NOMO-1 (cell line): Measurements from ENCODE around the gene FAM169A.
"Not testable (repeated sequence)": the region's sequence is repeated elsewhere in the genome, so short reads cannot be mapped to it uniquely, and the experiment has no call there.

Experiments used
- DNase-seq, 2 experiments: peaks; one replicate each; lab custom pipeline; 2025; ENCODE audit not compliant: unreplicated experiment in 2 of 2; lab: John Stamatoyannopoulos, UW

The FAM169A gene

DNA sequence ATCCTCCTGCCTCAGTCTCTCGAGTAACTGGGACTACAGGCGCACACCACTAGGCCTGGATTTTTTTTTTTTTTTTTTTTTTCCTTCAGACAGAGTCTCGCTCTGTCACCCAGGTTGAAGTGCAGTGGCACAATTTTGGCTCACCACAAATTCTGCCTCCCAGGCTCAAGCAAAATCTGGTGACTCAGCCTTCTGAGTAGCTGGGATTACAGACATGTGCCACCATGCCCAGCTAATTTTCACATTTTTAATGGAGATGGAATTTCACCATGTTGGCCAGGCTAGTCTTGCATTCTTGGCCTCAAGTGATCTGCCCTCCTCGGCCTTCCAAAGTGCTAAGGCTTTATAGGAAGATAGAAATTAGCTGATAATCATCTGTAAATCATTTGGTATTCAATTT lies 55.3 kb downstream of the FAM169A start:
- DNase-seq = no peak

DNA sequence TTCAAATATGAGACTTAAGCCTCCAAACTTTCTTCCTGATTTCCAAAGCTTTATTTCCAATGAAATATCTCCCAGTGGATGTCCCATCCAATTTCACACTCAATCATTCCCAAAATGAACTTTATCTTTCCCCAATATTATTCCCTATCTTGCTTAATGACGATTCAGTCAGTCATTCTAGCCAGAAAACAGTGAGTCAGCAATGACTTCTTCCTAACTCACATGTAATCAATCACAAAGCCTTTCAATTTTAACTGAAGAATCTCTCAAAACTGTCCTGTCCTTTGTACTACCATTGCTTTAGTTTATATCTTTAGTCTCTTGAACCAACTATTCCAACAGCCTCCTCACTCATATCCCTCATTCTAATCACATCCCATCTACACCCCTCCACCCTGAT lies 64.2 kb downstream of the FAM169A start:
- no peak for DNase-seq

DNA sequence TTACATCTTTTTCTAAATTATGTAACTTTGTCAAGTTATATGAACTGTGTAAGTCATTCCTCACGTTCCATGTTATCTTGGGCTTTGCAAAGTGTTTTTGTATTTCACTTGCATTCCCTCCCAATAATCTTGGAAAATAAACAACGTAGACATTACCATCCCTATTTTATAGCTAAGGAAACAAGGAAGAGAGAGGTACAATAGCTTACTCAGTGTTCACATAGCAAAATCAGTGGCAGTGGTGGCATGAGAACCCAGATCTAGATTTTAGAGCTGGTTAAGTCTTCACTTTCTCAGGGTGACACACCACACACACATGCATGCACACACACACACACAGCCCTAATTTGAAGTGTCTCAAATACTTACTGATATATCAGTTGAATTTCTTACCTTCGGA lies 65.0 kb downstream of the FAM169A start:
- no peak for DNase-seq

DNA sequence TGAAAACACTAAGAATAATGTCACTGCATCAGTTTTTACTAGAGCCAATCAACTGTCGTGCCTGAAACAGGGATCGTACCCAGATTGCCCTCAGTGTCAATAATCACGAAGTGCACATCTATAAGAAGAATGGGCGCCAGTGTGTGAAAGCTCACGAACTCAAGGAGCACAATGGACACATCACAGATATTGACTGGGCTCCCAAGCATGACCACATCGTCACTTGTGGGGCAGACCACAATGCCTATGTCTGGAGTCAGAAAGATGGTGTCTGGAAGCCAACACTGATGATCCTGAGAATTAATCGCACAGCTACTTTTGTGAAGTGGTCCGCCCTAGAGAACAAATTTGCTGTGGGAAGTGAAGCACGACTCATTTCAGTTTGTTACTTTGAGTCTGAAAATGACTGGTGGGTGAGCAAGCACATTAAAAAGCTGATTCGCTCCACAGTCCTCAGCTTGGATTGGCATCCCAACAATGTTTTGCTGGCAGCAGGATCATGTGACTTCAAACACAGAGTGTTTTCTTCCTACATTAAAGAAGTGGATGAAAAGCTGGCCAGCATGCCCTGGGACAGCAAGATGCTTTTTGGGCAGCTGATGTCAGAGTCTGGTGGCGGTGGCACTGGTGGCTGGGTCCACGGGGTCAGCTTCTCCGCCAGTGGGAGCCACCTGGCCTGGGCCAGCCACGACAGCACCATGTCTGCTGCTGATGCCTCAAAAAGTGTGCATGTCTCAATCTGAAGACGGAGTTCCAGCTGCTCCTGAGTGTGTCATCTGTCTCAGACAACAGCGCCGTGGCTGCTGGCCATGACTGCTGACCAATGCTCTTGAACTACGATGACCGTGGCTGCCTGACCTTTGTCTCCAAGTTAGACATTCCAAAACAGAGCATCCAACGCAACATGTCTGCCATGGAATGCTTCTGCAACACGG lies 66.9 kb downstream of the FAM169A start:
- DNase-seq = no peak

DNA sequence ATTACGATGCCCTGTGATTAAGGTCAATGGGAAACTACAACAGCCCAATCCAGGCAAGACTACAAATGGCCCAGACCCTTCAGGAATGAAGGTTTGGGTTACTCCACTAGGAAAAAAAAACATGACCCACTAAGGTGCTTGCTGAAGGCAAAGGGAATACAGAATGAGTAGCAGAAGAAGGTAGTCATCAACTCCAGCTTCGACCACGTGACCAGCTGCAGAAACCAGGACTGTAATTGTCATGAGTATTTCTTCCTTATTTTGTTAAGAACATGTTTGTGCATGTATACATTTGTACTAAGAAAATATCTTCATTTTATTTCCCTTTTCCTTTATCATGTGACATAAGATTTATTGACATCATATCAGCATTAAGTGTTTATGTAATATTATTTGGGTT lies 74.5 kb downstream of the FAM169A start:
- DNase-seq = not testable (repeated sequence)

DNA sequence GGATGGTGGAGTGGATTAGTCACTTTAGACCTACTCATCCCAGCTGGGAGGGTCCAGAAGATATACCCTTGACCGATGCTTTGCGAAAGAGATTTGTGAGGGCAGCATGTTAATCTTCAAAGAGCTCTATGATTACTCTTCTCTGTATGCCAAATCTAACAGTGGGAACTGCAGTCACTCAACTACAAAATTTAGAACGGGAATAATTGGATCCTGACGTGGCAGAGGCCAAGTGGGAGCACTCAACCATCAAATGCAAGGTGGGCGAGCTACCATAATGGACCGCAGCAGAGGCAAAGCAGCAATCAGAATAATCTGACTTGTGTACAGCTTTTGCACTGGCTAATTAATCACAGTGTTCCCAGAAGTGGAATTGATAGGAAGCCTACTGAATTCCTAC lies 78.8 kb downstream of the FAM169A start:
- DNase-seq = no peak

DNA sequence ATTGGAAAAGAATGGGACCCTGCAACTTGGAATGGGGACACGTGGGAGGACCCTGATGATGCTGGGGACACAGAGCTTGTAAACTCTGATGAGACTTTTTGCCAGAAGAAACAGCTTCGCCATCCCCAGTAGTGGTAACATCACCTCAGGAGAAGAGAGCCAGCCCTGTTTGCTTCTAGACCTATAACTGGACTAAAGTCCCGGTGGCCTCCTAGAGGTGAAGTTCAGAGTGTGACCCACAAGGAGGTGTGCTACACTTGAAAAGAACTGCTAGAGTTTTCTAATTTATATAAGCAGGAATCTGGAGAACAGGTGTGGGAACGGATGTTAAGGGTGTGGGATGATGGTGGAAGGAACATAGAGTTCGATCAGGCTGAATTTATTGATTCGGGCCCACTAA lies 79.3 kb downstream of the FAM169A start:
- DNase-seq = no peak

DNA sequence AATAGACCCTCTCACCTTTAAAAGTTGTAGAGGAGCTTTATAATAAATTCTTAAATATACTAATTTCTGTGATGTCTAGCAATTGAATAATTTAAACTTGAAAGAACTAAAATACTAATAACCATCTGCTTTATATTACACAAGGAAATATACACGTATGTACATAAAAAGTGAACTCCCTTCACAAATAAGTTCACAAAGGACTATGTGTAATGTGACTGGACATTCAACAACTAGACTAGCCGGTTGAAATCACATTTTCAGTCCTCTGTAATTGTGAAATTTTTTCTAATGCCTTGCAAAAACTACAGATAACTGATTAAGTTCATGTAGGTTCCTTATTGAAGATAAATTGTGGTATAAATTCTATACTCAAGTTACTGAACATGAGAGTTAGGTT lies 87.6 kb downstream of the FAM169A start:
- no peak for DNase-seq

DNA sequence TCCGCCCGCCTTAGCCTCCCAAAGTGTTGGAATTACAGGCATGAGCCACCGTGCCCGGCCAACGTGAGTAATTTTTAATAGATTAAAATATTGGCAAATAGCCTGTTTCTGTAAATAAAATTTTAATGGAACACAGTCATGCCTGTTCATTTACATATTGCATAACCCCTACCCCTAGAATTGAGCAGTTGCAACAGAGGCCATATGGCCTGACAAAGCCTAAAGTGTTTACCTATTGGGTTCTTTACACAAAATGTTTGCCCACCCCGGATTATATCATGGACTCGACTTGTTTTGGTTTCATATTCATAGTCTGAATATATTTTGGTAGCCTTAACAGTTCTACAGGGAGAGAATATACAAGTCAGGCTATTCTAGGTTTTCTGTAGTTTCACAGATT lies 93.8 kb downstream of the FAM169A start:
- DNase-seq = peak; percentile 12 to 15

DNA sequence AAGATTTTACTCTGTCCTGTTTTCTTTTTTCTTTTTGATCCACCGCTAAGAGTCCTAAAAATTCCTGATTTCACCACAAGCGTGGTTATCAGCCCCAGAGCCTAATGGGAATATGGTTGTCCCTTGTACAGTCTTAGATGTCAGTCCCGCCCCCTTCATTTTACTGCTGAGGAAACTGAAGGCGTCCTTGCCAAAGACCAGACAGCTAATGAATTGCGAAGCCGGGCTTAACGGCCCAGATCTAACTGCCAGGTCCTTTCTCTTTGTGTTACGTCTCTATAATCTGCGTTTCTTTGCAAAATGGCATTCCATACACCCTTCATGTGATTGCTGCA lies 98.6 kb downstream of the FAM169A start:
- peak; percentile 3 to 42 for DNase-seq

DNA sequence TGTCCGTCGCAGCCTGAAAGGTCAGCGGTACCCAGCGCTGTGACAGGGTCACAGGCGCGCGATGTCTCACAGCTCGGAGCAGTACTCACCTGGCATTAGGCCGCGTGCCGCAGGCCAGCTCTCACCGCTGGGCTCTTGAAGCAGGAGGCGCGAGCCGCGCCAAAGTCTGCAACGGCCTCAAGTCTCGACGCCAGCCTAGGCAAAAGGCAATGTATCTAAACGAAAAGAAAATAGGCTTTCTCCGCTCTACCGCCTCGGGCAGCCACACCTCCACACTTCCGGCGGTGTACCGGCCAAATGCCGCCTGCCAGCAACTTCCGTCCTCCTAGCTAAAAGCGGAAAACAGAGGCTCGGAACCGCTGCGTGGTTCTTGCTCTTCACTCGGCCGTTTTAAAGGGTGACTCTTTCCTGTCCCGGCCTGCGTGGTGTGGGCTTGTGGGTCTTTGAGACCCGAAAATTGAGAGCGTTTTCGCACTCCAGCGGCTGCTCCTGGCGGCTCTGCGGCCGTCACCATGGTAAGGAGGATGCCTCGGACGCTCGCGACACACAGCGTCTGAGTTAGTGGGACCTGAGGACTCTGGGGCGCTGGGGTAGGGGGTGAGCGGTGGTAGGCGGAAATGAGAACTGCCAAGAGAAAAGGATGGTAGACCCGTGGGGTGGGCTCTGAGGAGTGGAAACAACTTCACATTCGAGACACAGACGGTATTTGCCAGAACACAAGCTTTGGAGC lies 99.2 kb downstream of the FAM169A start, which contains the start of the genes GFM2 and NSA2:
TSS of gene GFM2 (minus strand) at position 269 of the 730 bp plus-strand sequence. CDS start 3,375 bp downstream, outside the sequence.
TSS of gene NSA2 (plus strand) at position 401 of the 730 bp plus-strand sequence. CDS start at position 513, 112 bp downstream.
- DNase-seq = peak; percentile 87 to 92

DNA sequence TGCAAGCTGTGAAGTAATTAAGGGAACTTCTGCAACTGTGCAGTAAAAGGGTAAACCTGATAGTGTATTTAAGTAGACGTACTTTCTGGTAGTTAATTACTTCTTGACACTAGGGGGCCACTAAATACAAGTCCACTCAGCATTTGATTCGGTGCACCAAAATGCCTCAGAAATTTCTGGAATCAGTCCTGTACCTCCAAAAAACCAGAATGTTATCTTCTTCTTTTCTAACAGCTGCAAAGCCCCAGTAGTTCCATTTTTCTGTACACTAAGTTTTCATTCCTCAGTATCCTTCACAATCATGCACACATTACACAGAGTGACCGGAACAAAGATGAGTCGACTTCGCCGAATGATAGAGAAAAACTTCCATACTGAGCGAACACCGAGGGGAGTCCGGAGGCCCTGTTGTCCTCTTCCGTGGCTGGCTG lies 99.8 kb downstream of the FAM169A start:
- peak; percentile 48 to 89 for DNase-seq

DNA sequence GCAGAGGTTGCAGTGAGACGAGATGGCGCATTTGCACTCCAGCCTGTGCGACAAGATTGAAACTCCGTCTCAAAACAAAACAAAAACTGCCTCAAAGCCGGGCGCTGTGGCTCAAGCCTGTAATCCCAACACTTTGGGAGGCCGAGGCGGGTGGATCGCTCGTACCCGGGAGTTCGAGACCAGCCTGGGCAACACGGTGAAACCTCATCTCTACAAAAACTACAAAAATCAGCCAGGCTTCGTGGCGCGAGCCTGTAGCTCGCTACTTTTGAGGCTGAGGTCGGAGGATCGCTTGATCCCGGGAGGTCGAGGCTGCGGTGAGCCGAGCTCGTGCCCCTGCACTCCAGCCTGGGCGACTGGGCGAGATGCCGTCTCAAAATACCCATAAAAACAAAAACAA lies 100.3 kb downstream of the FAM169A start:
- DNase-seq = no peak

DNA sequence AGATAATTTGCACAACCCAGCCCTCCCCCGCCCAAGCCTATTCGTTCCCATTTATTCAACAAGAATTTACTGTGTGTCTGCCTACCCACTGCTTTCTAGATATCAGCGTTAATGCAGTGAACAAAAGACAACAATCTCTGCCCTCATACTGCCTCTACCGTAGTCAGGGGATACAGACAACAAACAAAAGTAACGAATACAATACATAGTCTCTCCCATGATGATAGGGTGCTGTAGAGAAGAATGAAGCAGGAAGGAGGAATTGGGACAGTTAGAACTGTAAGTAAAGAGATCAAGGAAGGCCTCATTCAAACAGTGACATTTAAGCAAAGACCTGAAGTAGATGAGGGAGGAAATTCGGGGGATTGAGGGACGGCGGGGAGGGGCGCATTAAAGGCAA lies 101.0 kb downstream of the FAM169A start:
- no peak for DNase-seq

DNA sequence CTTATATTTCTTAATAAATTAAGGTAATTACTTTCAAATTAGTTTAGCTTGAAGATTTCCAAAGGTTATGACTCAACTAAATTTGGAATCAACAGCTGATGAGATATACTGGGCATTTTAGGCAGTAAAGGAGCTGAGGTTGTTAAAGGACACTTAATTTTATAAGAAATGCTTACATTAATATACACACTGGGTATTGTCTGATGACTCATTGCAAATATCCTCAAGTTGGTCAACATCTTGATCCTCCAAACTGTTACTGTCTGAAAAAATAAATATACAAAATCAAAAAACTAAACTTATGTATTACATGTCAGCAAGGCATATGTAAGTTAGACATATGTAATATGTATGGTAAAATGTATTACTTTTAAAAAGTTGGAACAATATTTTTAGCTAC lies 102.7 kb downstream of the FAM169A start:
- no peak for DNase-seq

DNA sequence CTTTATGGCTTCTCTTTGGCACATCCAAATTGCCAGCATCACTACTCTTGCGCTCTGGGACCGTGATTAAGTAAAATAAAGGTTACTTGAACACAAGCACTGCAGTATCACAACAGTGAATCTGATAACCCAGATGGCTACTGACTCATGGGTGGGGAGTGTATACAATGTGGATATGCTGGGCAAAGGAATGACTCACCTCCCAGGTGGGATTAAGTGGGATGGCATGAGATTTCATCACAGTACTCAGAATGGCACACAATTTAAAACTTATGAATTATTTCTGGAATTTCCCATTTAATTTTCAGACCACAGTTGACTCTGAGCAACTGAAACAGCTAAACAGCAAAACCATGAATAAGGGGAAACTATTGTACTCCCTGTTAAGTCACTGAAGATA lies 103.6 kb downstream of the FAM169A start:
- DNase-seq = no peak

DNA sequence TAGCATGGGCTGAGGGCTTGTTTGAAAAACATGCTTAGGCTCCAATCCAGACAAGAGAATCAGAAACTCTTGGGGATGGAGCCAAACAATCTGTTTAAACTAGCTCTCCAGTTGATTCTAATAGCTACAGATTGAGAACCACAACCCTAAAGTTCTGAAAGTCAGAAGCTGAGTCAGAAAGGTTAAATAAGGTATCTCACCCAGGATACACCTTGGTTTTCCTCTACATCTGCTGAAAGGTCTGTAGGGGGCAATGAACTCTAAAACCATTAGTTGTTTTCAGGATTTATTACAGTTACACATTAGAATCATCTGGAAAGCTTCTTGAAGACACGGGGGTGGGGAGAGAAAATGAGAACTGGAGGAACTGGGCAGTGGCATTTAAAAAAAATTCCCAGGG lies 104.9 kb downstream of the FAM169A start:
- no peak for DNase-seq

DNA sequence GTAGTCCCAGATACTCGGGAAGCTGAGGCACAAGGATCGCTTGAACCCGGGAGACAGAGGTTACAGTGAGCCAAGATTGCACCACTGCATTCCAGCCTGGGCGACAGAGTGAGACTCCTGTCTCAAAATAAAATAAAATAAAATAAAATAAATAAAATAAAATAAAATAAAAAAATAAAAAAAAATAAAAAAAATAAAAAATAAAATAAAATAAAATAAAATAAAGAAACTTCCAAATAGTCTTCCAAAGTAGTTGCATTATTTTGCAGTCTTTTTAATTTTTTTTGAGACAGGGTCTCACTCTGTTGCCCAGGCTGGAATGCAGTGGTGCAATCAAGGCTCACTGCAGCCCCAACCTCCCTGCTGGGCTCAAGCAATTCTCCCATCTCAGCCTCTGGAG lies 117.4 kb downstream of the FAM169A start:
- DNase-seq = not testable (repeated sequence)

DNA sequence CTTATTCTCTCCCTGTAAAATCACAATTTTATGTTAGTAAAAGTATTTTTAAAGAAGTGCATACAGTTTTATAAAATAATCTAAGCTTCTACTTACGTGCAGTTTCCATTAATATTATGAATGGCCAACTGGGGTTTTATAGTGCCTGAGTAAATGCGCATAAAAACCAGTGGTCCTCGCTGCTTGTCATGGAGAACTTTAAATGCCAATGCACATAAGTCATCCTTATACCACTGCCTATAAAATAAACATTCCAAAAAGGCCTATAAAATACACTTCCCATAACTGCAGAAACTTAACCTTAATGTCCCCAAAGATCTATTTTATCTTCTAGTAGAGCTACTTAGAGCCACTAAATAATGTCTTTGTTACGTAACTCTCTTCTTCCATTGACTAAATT lies 127.8 kb downstream of the FAM169A start:
- DNase-seq = no peak

DNA sequence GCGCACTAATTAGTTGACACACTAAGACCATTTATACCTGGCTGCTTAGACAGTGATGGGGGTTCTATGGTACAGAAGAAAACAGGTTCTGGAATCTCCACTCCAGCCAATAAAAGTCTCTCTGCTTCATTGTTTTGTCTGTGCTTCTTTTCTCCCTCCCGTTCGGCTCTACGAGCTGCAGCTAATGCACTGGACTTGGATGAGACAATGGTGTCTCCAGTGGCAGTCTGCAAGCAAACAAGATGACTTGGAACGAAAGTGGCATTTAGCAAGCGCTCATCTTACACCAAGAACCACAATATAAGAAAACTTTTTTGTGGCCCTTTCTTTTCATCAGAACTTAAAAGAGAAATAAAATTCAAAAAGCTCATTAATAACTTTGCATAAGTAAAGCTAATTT lies 129.4 kb downstream of the FAM169A start:
- DNase-seq = no peak
